DND-41 (cell line): Measurements from ENCODE around the gene GRM3.

ENCODE experiments used
- EZH2 ChIP-seq: IDR thresholded peaks from 3 replicates; pipeline ENCODE4 v1.6.1; 2012; ENCODE audit warnings: borderline replicate concordance, low read depth, mild to moderate bottlenecking, moderate library complexity, low read length, inconsistent platforms; ENCODE audit not compliant: severe bottlenecking
- TF ChIP-seq, protein P1 (sequence below): IDR thresholded peaks from 2 replicates; pipeline ENCODE4 v1.5.1; 2012; ENCODE audit warnings: borderline replicate concordance, low read length, moderate library complexity, mild to moderate bottlenecking; ENCODE audit not compliant: poor library complexity, severe bottlenecking; ENCODE audit errors: extremely low read depth

DNA sequence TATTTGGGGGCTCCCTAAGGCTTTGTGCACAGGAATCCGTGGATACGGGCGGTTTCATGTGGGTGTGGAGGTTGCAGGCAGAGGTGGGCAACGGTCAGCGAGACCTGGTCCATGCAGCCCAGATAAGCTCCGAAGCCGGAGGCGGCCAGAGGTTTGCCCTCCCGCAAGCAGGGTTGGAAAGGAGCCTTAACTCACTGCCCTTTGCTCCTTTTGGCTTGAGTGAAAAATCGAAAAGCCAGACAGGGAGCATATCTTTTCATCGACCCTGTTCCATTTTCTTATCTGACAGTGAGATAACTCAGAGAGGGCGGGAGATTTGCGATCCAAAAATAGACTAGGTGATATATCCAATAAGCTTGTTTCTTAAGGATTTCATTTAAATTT is 1.5 kb downstream of the GRM3 start:
- TF ChIP-seq EZH2, result no peak
- TF ChIP-seq, protein P1, sequence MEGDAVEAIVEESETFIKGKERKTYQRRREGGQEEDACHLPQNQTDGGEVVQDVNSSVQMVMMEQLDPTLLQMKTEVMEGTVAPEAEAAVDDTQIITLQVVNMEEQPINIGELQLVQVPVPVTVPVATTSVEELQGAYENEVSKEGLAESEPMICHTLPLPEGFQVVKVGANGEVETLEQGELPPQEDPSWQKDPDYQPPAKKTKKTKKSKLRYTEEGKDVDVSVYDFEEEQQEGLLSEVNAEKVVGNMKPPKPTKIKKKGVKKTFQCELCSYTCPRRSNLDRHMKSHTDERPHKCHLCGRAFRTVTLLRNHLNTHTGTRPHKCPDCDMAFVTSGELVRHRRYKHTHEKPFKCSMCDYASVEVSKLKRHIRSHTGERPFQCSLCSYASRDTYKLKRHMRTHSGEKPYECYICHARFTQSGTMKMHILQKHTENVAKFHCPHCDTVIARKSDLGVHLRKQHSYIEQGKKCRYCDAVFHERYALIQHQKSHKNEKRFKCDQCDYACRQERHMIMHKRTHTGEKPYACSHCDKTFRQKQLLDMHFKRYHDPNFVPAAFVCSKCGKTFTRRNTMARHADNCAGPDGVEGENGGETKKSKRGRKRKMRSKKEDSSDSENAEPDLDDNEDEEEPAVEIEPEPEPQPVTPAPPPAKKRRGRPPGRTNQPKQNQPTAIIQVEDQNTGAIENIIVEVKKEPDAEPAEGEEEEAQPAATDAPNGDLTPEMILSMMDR, result no peak
